Measurements from ENCODE around the gene RTN4RL1. TPM values are rescaled to one million over a fixed set of nuclear protein-coding genes. Genes with fewer than 3 reads are reported as not detected.
A peak's percentile ranks its signal among the peaks of the same experiment; 100 is the strongest.

Gene RTN4RL1
- total and polyA plus RNA-seq, 12 donors = 0.81 to 6.3 (median 2.7) TPM

DNA sequence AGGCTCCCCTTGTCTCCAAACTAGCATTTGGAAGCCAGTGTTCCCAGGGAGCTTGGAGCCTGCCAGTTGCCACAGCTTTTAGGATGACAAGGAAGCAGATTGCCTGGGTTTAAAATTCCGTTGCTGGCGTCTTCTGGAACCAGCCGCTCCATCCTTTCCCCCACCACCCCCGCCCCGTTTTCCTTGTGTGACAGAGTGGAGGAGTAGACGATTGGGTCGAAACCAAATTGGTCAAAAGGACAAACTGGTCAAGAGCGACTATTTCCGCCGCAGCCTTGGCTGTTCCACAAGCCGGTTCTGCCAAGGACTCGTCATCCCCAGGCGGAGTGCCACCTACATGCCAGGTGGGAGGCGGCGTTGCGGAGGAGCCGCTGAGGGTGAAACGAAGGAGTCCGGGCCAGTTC, 104.2 kb downstream of the RTN4RL1 start:
- peak in 6 of 8 donors; percentile 20 to 92 (median 46) for ATAC-seq
- no peak overlapping the region for H3K27ac ChIP-seq
- 74 to 83% methylated on average over 19 of the region's 19 CpGs for WGBS, 2 donors

DNA sequence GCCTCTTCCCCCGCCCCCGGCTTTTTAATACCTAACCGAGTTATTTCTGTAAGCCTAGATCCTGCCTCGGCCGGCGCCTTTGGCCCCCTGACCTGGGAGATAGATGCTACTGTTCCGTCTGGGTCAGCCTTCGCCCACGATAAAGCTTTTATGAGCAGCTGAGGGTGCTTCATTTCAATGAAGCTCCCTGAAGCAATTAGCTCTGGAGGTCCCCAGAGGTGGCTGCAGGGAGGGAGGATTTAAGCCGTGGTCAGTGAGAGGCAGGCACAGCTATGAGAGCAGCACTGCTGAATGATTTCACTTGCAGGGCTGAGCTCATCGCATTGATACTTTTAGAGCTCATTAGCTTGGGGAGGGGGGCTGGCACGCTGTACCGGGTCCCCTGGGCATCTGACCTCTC, 105.9 kb downstream of the RTN4RL1 start:
- no peak overlapping the region for H3K27ac ChIP-seq
- no peaks in the 10 kb centered on the region for H3K36me3 ChIP-seq
- H3K27me3 ChIP-seq = no peaks in the 10 kb centered on the region
- WGBS, 2 donors = 63 to 68% methylated on average over 13 of the region's 13 CpGs
- H3K4me3 ChIP-seq = no peak overlapping the region
- ATAC-seq (no peak), DNase-seq (no peak)
- TF ChIP-seq, protein P1, sequence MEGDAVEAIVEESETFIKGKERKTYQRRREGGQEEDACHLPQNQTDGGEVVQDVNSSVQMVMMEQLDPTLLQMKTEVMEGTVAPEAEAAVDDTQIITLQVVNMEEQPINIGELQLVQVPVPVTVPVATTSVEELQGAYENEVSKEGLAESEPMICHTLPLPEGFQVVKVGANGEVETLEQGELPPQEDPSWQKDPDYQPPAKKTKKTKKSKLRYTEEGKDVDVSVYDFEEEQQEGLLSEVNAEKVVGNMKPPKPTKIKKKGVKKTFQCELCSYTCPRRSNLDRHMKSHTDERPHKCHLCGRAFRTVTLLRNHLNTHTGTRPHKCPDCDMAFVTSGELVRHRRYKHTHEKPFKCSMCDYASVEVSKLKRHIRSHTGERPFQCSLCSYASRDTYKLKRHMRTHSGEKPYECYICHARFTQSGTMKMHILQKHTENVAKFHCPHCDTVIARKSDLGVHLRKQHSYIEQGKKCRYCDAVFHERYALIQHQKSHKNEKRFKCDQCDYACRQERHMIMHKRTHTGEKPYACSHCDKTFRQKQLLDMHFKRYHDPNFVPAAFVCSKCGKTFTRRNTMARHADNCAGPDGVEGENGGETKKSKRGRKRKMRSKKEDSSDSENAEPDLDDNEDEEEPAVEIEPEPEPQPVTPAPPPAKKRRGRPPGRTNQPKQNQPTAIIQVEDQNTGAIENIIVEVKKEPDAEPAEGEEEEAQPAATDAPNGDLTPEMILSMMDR (IDR thresholded peaks at IDR 0.05) = no peak
- intact Hi-C loops (cut with DNase I) = loop anchor here in 1 of 10 donors (10.0 kb wide), 1 partner anchor 356 kb away; no protein-coding TSS in a partner anchor
- H3K4me1 ChIP-seq = no peaks in the 10 kb centered on the region
- H3K9me3 ChIP-seq = no peaks in the 10 kb centered on the region

More for the DNA sequence above, 104.2 kb downstream of the RTN4RL1 start:
- DNase-seq = peak in 1 of 2 donors; percentile 52
- no peaks in the 10 kb centered on the region for H3K36me3 ChIP-seq
- H3K4me3 ChIP-seq = no peak overlapping the region
- no peaks in the 10 kb centered on the region for H3K27me3 ChIP-seq
- no peaks in the 10 kb centered on the region for H3K9me3 ChIP-seq
- no peaks in the 10 kb centered on the region for H3K4me1 ChIP-seq
- TF ChIP-seq, protein P1 (IDR thresholded peaks at IDR 0.05) = no peak
- intact Hi-C loops (cut with DNase I) = no loop called here

DNA sequence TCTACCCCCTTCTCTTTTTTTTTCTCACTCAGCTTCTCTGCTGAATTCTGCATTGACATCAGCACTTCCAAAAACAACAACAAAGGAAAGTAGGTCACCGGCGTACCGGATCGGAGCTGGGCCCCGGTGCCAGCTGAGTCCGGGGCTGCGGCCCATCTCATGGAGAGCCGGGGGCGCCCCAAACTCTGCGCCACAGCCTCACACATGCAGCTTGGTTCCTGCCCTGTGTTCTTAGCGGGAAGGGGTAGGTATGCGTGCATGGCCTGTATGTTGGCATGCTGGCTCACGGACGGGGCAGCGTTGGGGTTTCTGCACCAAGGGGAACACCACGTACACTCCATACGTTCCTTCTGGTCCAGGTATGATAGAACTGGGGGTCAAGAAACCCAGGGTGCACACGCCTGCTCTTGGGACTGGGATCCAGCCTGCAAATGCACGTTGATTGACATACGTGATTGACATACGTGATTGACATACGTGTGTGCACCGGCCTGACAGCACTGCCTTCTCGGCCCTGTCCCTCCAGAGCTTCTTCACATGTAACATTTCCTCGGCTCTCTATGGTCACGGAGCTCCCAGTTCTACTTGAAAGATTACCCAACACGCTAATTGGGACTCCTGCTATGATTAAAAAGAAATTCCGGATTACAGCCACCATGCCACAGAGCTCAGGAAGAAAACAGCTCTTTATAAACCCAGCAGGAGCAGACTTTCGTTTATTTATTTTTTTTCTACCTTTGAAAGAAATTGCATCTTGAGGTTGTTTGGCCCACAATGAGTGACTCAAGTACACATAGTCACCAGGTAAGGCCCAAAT, 106.6 kb downstream of the RTN4RL1 start:
- TF ChIP-seq, protein P1 (IDR thresholded peaks at IDR 0.05) = no peak
- H3K36me3 ChIP-seq = no peaks in the 10 kb centered on the region
- no peaks in the 10 kb centered on the region for H3K9me3 ChIP-seq
- peaks cover 0 to 4% (median 0%) of the 10 kb centered on the region in 7 donors for H3K27me3 ChIP-seq
- intact Hi-C loops (cut with DNase I) = loop anchor here in 1 of 10 donors (10.0 kb wide), 1 partner anchor 356 kb away; no protein-coding TSS in a partner anchor
- no peak for ATAC-seq
- H3K4me3 ChIP-seq = no peak overlapping the region
- H3K4me1 ChIP-seq = no peaks in the 10 kb centered on the region
- no peak for DNase-seq
- no peak overlapping the region for H3K27ac ChIP-seq
- 90 to 96% methylated on average over 29 of the region's 29 CpGs for WGBS, 2 donors

DNA sequence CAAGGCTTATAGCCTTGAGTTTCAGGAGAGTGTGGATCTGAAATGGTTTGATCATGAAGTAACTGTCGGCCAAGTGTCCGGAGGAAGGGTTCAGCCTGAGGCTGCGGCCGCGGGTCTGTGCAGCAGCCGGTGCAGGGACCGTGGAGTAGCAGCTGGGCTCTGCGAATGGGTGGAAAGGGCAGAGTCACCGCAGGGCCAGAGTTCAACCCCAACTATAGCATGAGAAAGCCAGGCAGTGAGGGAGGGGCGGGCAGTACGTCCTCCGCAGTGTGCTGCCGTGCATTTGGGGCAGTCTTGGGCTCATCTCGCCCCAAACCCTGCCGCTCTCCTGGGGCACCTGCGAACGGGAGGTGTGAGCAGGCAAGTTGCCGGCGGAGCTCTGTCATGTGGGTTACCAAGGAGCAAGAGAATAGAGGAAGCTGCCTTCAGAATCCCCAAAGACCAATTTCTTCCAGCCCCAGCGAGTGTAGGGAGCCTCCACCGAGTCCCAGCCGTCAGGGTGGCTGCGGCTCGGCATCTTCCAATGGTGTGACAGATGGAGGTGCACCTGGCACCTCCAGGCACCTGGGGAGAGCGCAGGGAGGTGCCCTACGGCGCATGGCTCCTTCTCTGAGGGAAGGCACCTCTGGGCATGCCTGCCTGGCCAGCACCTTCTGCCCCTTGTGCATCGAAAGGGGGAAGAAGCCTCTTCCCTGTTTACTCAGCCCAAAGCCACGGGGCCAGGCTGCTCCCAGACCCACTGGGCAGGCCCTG, 108.0 kb downstream of the RTN4RL1 start:
- TF ChIP-seq, protein P1 (IDR thresholded peaks at IDR 0.05) = no peak
- ATAC-seq (no peak), DNase-seq (no peak)
- Histone ChIP-seq H3K9me3 (no peaks in the 10 kb centered on the region), H3K36me3 (no peaks in the 10 kb centered on the region), H3K4me3 (no peak overlapping the region), H3K27ac (no peak overlapping the region), H3K27me3 (peaks cover 0 to 18% (median 11%) of the 10 kb centered on the region in 7 donors), H3K4me1 (no peaks in the 10 kb centered on the region)
- 81 to 83% methylated on average over 29 of the region's 29 CpGs for WGBS, 2 donors
- intact Hi-C loops (cut with DNase I) = loop anchor here in 1 of 10 donors (10.0 kb wide), 1 partner anchor 358 kb away; no protein-coding TSS in a partner anchor
